Spinal cord (tissue), 10 donors: Measurements from ENCODE around the gene RUNX1. TPM values are rescaled to one million over a fixed set of nuclear protein-coding genes. Genes with fewer than 3 reads are reported as not detected.

ENCODE experiments used
- DNase-seq, 6 donors: peaks; one replicate each; pipeline versions ENCODE4 v3.0.0 to v3.0.0-alpha.2; 2013 to 2015; ENCODE audit warnings: low spot score in 6 of 6, low read depth in 4 of 6
- H3K27ac ChIP-seq: one replicate; pipeline ENCODE4 v1.5.1; 2013; ENCODE audit warnings: low read depth, low read length, control low read depth
- H3K27me3 ChIP-seq: one replicate; pipeline ENCODE4 v1.6.1; 2013; ENCODE audit warnings: low read length; ENCODE audit not compliant: control insufficient read depth, insufficient read depth
- H3K36me3 ChIP-seq: one replicate; pipeline ENCODE4 v1.6.1; 2013; ENCODE audit warnings: low read length; ENCODE audit not compliant: control insufficient read depth, insufficient read depth
- H3K4me1 ChIP-seq: one replicate; pipeline ENCODE4 v1.6.1; 2013; ENCODE audit warnings: low read length; ENCODE audit not compliant: control insufficient read depth, insufficient read depth
- H3K4me3 ChIP-seq: one replicate; pipeline ENCODE4 v1.5.1; 2013; ENCODE audit warnings: low read depth, low read length, control low read depth
- H3K9me3 ChIP-seq: one replicate; pipeline ENCODE4 v1.6.1; 2013; ENCODE audit warnings: low read length; ENCODE audit not compliant: control insufficient read depth, insufficient read depth
- WGBS: methylation state at CpG from one replicate; pipeline ENCODE4 v1.1.5; 2013; ENCODE audit warnings: missing lambda C conversion rate; ENCODE audit not compliant: insufficient coverage; 5-methylcytosine and 5-hydroxymethylcytosine counted together
- polyA plus RNA-seq, 2 donors: library from polyadenylated mRNA; unstranded; fragments of 120-200 nt; gene quantifications; one replicate each; pipeline ENCODE4 v1.2.1, GENCODE V29; 2013; ENCODE audit not compliant: insufficient read length in 2 of 2
- total RNA-seq, 2 donors: library from RNA; depleted of rRNA in 1 of 2; stranded (reverse); fragments of 120-200 nt in 1 of 2; fragments of >200 nt in 1 of 2; gene quantifications; one replicate each; pipeline versions ENCODE4 v1.2.3 to v1.2.4, GENCODE V29; 2013 to 2014
- donor health status: healthy.

The RUNX1 gene
- total and polyA plus RNA-seq, 4 donors = 2.1 to 7.1 (median 3.2) TPM

DNA sequence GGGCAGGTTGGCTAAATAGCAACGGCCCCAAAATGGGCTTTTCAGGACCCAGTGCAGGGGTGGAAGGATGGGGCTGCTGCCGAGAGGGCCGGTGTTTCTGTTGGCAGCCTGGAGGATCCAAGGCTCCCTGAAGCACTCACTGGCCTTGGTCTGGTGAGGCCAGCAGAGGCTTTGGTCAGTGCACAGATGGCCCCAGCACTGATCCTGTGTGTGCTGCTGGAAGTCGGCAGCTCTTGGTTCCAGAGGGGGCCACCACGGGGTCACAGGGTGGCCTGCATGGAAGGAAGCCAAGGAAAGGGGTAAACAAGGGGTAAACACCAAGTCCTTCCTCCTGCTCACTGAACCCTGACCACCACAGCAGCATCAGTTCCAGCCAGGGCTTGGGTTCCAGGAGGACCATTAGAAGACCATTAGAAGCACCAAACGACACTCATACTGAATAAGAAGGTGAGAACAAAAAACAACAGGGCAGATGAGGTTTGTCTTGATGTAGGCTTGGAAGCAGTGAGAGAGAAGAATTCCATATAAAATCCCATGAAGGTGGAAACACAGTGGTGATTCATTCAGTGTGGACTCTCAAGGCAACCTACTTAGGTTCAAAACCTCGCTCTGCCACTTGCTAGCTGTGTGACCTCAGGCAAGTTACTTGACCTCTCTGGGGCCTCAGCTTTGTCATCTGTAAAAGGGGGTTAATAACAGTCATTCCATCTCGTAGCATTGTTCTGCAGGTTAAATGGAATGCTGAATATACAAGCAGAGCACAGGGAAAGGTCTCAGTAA is 184.5 kb downstream of the RUNX1 start:
- H3K4me1 ChIP-seq = no peaks in the 10 kb centered on the region
- no peak for DNase-seq
- no peaks in the 10 kb centered on the region for H3K36me3 ChIP-seq
- no peak overlapping the region for H3K4me3 ChIP-seq
- no peaks in the 10 kb centered on the region for H3K9me3 ChIP-seq
- H3K27ac ChIP-seq = no peak overlapping the region
- no peaks in the 10 kb centered on the region for H3K27me3 ChIP-seq
- WGBS = 87% methylated on average over 7 of the region's 8 CpGs

DNA sequence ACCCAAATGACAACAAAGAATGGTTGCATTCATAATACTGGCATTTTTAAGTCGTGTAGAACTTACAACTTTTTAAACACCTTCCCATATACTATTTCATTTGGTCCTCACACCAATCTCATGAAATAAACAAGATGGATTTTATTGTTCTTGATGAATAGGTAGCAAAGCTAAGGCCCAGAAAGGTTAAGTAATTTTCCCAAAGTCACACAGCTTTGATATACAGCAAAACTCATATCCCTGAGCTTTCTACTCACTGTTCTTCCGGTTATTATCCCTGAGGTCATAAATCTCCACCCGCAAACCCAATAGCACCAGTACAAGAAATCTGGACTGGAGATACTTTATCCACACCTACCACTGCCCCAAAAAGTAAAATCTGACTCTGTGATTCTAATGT is 186.2 kb downstream of the RUNX1 start:
- no peaks in the 10 kb centered on the region for H3K4me1 ChIP-seq
- 95% methylated on average over 2 of the region's 3 CpGs for WGBS
- no peaks in the 10 kb centered on the region for H3K36me3 ChIP-seq
- H3K27me3 ChIP-seq = no peaks in the 10 kb centered on the region
- no peaks in the 10 kb centered on the region for H3K9me3 ChIP-seq
- DNase-seq = no peak
- no peak overlapping the region for H3K4me3 ChIP-seq
- H3K27ac ChIP-seq = no peak overlapping the region

DNA sequence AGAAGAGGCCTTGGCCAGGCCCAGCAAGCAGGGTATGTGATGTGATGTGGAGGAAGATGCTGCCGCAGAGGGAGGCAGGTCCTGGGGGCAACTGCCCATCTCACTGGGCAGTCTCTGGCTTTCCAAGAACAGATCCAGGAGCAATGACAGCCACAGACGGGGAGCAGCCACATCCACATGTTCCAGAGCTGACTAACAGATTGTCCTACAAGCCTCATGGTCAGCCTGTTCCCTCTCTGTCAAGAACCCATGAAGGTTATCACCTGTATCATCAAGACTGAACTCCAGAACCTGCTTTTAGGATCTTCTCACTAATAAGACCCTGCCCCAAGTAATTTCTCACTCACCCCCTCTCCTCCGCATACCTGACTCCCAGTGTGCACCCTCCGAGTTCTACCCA is 187.8 kb downstream of the RUNX1 start:
- H3K4me1 ChIP-seq = no peaks in the 10 kb centered on the region
- H3K27ac ChIP-seq = no peak overlapping the region
- H3K27me3 ChIP-seq = no peaks in the 10 kb centered on the region
- no peak for DNase-seq
- H3K9me3 ChIP-seq = no peaks in the 10 kb centered on the region
- WGBS = 94% methylated on average over 4 of the region's 4 CpGs
- no peak overlapping the region for H3K4me3 ChIP-seq
- H3K36me3 ChIP-seq = no peaks in the 10 kb centered on the region

DNA sequence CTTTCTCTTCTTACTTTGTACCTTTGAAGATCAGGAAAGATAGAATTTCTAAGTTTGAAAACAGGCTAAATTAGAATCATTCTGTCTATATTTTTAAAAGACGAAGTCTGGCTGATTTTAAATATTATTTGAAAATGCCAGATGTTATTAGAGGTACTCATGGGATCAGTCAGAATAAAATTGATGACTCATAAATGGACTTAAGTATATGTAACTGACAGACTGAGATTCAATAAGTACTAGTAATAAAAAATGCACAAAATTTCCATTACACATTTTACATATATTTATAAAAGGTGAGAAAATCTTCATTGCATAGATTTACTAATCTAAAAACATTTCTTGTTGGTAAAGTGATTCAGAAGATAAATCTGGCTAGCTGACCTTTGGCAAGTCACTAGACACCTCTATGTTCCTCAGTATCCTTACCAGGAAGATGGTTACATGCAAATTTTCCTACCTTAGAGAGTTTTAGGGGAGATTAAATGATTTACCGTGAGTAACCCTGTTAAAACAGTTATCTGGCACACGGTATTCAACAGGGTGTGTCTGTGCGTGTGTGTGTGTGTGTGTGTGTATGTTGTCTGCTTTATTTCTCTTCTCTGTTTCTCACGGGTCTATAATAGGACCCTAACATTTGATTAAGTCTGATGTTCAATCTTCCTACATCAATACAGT is 189.0 kb downstream of the RUNX1 start:
- no peak for DNase-seq
- no CpG with 5 or more reads among the region's 5 CpGs for WGBS
- no peak overlapping the region for H3K27ac ChIP-seq
- H3K36me3 ChIP-seq = no peaks in the 10 kb centered on the region
- H3K9me3 ChIP-seq = no peaks in the 10 kb centered on the region
- no peaks in the 10 kb centered on the region for H3K27me3 ChIP-seq
- no peak overlapping the region for H3K4me3 ChIP-seq
- no peaks in the 10 kb centered on the region for H3K4me1 ChIP-seq

DNA sequence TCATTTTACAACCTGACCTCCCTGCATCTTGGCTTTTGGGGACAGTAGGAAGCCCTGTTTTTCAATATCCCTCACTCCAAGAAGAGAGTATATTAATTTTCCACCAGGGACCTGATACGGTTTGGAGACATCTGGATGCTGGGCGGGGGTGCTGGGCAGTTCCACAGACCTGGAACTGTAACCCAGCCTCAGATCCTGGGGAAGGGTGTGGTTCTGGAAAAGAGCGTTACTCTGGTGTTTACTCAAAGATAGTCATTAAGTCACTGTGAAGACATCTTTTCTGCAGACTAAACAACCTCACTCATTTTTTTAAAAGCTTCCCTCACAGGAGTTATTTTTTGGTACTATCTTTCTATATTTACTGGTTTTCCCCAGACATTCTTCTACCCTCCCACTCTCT is 190.5 kb downstream of the RUNX1 start:
- no peak overlapping the region for H3K4me3 ChIP-seq
- no CpG with 5 or more reads among the region's 3 CpGs for WGBS
- no peak overlapping the region for H3K27ac ChIP-seq
- H3K27me3 ChIP-seq = no peaks in the 10 kb centered on the region
- H3K4me1 ChIP-seq = no peaks in the 10 kb centered on the region
- DNase-seq = no peak
- no peaks in the 10 kb centered on the region for H3K9me3 ChIP-seq
- no peaks in the 10 kb centered on the region for H3K36me3 ChIP-seq

DNA sequence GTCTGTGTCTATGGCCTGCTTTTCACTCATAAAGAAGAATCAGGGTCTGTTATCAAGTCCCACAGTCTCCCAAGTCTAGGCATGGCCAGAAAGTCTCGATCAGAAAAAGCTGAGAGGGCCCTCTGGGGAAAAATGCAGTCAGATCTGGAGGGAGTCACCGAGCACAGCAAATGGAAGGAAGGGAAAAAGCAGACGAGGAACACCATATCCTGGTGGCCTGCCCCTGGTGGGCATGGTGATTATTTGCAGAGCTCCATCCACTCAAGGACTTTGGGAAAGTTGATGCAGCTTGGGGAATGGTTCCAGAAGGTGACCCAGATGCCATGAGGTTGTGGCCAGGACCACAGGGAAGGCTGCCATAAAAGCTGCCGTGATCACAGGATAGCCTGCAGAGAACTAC is 191.2 kb downstream of the RUNX1 start:
- Histone ChIP-seq H3K27ac (no peak overlapping the region), H3K9me3 (no peaks in the 10 kb centered on the region), H3K36me3 (no peaks in the 10 kb centered on the region), H3K27me3 (no peaks in the 10 kb centered on the region), H3K4me1 (no peaks in the 10 kb centered on the region), H3K4me3 (no peak overlapping the region)
- WGBS = 69% methylated on average over 3 of the region's 4 CpGs
- DNase-seq = no peak

DNA sequence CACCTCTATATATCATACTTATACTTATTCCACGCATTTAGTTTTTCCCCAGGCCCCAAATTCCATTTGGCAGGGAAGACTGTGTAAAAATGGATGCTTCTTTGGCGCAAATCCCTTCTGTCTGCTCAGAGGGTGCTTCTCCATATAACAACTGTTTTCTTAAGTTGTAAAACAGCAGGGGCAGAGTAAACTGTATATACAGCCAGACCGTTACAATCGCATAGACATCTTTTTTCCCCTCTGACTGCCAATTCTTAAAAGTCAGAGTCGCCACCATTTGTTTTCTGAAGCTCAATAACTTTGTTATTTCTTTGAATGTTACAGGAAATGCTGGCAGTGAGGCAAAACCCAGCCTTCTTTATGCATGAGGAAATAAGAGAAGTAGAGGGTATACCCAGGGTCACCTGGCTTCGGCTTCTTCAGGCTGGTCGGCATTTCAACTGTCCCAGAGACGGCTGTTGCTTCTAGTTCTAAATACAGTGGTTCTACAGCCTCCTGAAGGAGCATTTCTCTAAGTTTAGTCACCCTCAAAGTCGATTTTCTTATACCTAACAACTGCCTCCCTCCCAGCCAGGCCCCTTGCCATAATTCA is 191.9 kb downstream of the RUNX1 start:
- peak in 2 of 6 donors; percentile 49 to 50 for DNase-seq

DNA sequence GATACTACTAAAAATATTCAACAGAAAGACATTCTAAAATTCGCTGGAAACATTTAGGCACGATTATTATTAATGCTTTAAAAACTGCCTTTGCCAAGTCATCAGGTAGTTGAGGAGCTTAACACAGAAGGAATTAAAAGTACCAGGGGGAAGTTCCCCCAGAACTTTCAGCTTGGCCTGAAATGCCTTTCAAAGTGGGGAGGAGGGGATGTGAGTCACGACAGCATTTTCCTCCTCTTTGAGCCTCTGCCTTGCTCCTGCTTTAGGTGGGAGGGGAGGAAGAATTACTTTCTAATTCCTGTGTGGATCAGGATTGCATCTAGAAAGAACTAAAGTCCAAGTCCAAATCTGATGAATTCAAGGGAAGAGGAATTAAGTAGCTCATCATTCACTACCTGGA is 196.7 kb downstream of the RUNX1 start:
- H3K36me3 ChIP-seq = no peaks in the 10 kb centered on the region
- no CpG with 5 or more reads among the region's 3 CpGs for WGBS
- H3K9me3 ChIP-seq = no peaks in the 10 kb centered on the region
- no peaks in the 10 kb centered on the region for H3K4me1 ChIP-seq
- H3K27me3 ChIP-seq = no peaks in the 10 kb centered on the region
- no peak overlapping the region for H3K4me3 ChIP-seq
- no peak overlapping the region for H3K27ac ChIP-seq
- DNase-seq = no peak

More for the DNA sequence above, 191.9 kb downstream of the RUNX1 start:
- Histone ChIP-seq H3K27ac (no peak overlapping the region), H3K9me3 (no peaks in the 10 kb centered on the region), H3K27me3 (no peaks in the 10 kb centered on the region), H3K36me3 (no peaks in the 10 kb centered on the region), H3K4me3 (no peak overlapping the region), H3K4me1 (no peaks in the 10 kb centered on the region)
- 54% methylated on average over 6 of the region's 9 CpGs for whole genome bisulfite sequencing

DNA sequence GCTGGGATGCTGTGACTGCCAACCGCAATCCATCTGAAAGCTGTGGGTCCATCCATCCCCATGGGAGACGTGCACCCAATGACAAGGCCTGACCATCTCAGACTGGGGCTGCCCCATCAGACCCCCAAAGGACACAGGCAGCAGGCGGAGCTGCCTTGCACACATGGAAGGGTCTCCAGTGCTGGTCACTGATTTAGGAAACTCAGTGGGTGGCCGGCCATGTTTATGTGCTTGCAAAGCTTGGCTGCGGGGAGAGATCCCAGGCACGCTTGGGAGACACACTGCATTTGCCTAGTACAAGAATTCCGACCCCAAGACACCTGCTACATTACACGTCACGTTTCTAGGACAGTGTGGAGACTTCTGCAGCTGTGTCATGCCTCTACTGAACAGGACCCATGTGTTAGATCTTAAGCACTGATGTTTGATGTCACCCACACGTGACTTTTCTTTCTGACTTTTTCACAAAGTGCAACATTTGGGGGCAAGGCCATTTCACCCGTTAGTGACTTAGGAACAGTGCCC is 198.9 kb downstream of the RUNX1 start:
- no peak for DNase-seq
- no peak overlapping the region for H3K4me3 ChIP-seq
- 78% methylated on average over 10 of the region's 11 CpGs for WGBS
- H3K27ac ChIP-seq = no peak overlapping the region
- no peaks in the 10 kb centered on the region for H3K36me3 ChIP-seq
- H3K27me3 ChIP-seq = peaks cover 2% of the 10 kb centered on the region
- no peaks in the 10 kb centered on the region for H3K9me3 ChIP-seq
- peaks cover 14% of the 10 kb centered on the region for H3K4me1 ChIP-seq
